ENCODE data around the gene HEXB. TPM values are rescaled to one million over a fixed set of nuclear protein-coding genes. Genes with fewer than 3 reads are reported as not detected.
A peak's percentile ranks its signal among the peaks of the same experiment; 100 is the strongest.

HEXB gene
- total and polyA plus RNA-seq, 2 of the 13 experiments (the other 11 are each of a cell fraction or from before 2014, with no cell fraction given) = 100 to 104 TPM

- no peak for TF ChIP-seq ZHX2 (IDR thresholded peaks at IDR 0.05; ENCODE audit: low read depth)
- no peak for TF ChIP-seq ZHX2 (CRISPR knock-in tag; IDR thresholded peaks at IDR 0.05; ENCODE audit: borderline replicate concordance)
- no peak for TF ChIP-seq SRSF9 (IDR thresholded peaks at IDR 0.05; ENCODE audit: borderline replicate concordance, insufficient read depth, low read depth, low read length, poor library complexity, severe bottlenecking)
- 0 out of 2 replicates have a peak, but pooled peaks have one; percentile 3 for TF ChIP-seq ZNF337 (CRISPR knock-in tag; IDR thresholded peaks at IDR 0.05; ENCODE audit: borderline replicate concordance, low read depth)
- 0 out of 2 replicates have a peak, but pooled peaks have one; percentile 43 for TF ChIP-seq ZFP36L2 (CRISPR knock-in tag; IDR thresholded peaks at IDR 0.05)
- TF ChIP-seq ZNF792 (CRISPR knock-in tag; IDR thresholded peaks at IDR 0.05) = peak; percentile 77; the same call in 1 of the 2 replicates
- TF ChIP-seq HDAC1 (CRISPR knock-in tag; IDR thresholded peaks at IDR 0.05) = peak; percentile 92
- TF ChIP-seq HES4 (CRISPR knock-in tag; IDR thresholded peaks at IDR 0.05; ENCODE audit: borderline replicate concordance) = 0 out of 2 replicates have a peak, but pooled peaks have one; percentile 76
- TF ChIP-seq DDIT3 (CRISPR knock-in tag; IDR thresholded peaks at IDR 0.05) = no peak
- TF ChIP-seq RELA (CRISPR knock-in tag; IDR thresholded peaks at IDR 0.05) = no peak
- TF ChIP-seq ZNF687 (CRISPR knock-in tag; IDR thresholded peaks at IDR 0.05) = peak; percentile 77
- no peak for TF ChIP-seq CREB1 (IDR thresholded peaks at IDR 0.05)
- no peak for TF ChIP-seq CREB1 (CRISPR knock-in tag; IDR thresholded peaks at IDR 0.05)
- no peak for TF ChIP-seq ESRRA (CRISPR knock-in tag; IDR thresholded peaks at IDR 0.05; ENCODE audit: low read depth)
- peak; percentile 42; the same call in 1 of the 2 replicates for TF ChIP-seq ZNF7 (CRISPR knock-in tag; IDR thresholded peaks at IDR 0.05)
- TF ChIP-seq TAF1 (CRISPR knock-in tag; IDR thresholded peaks at IDR 0.05) = peak; percentile 99
- peak; percentile 93 for TF ChIP-seq ZNF547 (CRISPR knock-in tag; IDR thresholded peaks at IDR 0.05)
- TF ChIP-seq TBX2 (CRISPR knock-in tag; IDR thresholded peaks at IDR 0.05; ENCODE audit: borderline replicate concordance) = peak; percentile 91
- 0 out of 2 replicates have a peak, but pooled peaks have one; percentile 3 for TF ChIP-seq PHF20 (CRISPR knock-in tag; IDR thresholded peaks at IDR 0.05)
- TF ChIP-seq ZNF207 (IDR thresholded peaks at IDR 0.05; ENCODE audit: borderline replicate concordance) = no peak
- TF ChIP-seq PLRG1 (conservative IDR thresholded peaks at IDR 0.05) = no peak
- TF ChIP-seq THYN1 (CRISPR knock-in tag; IDR thresholded peaks at IDR 0.05; ENCODE audit: borderline replicate concordance, low read depth) = no peak
Observed at GRCh38 chr5:74640450-74640953, 44.5 kb upstream of the HEXB start, which contains the start of gene ENC1 (continued).

All from HepG2 (cell line).